ENCODE results near the gene ABCC3.

Gene ABCC3

DNA sequence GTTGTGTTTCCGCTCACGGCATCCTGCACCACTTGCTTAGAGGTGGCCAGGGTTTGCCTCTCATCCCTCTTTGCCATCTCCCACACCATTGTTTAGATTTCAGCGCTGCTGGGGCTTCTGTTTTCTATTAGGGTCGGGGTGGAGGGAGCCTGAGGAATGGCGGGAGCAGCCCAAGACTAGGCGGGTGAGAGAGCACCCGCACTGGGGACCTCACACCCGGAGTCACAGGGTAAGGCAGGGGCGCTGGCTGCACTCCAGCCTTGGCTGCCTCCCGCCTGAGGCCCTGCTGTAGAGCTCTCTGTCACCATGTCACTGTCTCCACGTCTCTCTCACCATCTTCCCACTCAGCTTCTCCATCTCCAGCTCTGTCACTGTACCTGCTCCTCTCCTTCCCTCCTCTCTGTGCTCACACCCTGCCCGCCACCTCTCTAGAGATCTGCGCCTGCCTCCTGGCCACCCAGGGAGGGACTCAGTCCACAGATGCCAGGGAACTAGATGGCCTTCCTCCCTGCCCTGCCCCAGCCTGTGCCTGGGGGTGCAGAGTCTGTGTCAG lies 32.8 kb upstream of the ABCC3 start:
- no peak for DNase-seq (ENCODE audit: low read depth, low spot score)
- Histone ChIP-seq H3K9me3 (ENCODE audit: low read depth, low read length) (no peaks in the 10 kb centered on the region), H3K27ac (no peak overlapping the region), H3K36me3 (ENCODE audit: insufficient read depth, low read length) (no peaks in the 10 kb centered on the region; the same call in 1 of the 2 replicates), H3K9ac (ENCODE audit: insufficient read length) (no peak overlapping the region), H3K4me3 (no peak overlapping the region)
- no peak for TF ChIP-seq POLR2AphosphoS5 (IDR thresholded peaks at IDR 0.05; ENCODE audit: borderline replicate concordance, low read depth, low read length)
- no peak for TF ChIP-seq FOXP2 (optimal IDR thresholded peaks at IDR 0.05; ENCODE audit: control extremely low read depth, extremely low read length, insufficient read depth)
- no peak for TF ChIP-seq EZH2 (IDR thresholded peaks at IDR 0.05)

GRCh38 chr17:50602836-50603235 lies 31.8 kb upstream of the ABCC3 start:
- Histone ChIP-seq H3K4me3 (no peak overlapping the region), H3K36me3 (ENCODE audit: insufficient read depth, low read length) (no peaks in the 10 kb centered on the region), H3K27ac (no peak overlapping the region), H3K9ac (ENCODE audit: insufficient read length) (no peak overlapping the region), H3K9me3 (ENCODE audit: low read depth, low read length) (no peaks in the 10 kb centered on the region)
- DNase-seq (ENCODE audit: low read depth, low spot score) = no peak
- TF ChIP-seq FOXP2 (optimal IDR thresholded peaks at IDR 0.05; ENCODE audit: control extremely low read depth, extremely low read length, insufficient read depth) = no peak
- TF ChIP-seq POLR2AphosphoS5 (IDR thresholded peaks at IDR 0.05; ENCODE audit: borderline replicate concordance, low read depth, low read length) = no peak
- no peak for TF ChIP-seq EZH2 (IDR thresholded peaks at IDR 0.05)

DNA sequence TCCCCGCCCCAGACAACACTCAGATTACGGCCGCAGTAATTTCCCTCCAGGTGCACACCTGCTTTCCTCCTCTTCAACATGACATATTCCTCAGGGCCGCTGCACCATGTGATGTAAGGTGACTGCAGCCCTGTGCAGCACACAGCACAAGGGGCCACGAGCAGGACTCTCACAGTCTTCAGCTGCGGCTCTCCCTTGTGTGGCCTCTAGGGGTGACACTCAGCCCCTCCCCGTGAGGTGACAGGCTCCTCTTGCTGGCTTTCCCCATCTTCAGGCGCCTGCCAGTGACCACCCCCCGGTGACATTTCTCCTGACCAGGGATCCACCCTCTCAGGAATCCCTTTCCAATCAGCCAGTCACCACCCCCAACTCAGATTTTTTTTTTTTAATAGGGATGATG lies 31.3 kb upstream of the ABCC3 start:
- H3K27ac ChIP-seq = no peak overlapping the region
- H3K9me3 ChIP-seq (ENCODE audit: low read depth, low read length) = no peaks in the 10 kb centered on the region
- DNase-seq (ENCODE audit: low read depth, low spot score) = no peak
- H3K9ac ChIP-seq (ENCODE audit: insufficient read length) = no peak overlapping the region
- no peaks in the 10 kb centered on the region for H3K36me3 ChIP-seq (ENCODE audit: insufficient read depth, low read length)
- H3K4me3 ChIP-seq = no peak overlapping the region
- TF ChIP-seq EZH2 (IDR thresholded peaks at IDR 0.05) = no peak
- no peak for TF ChIP-seq POLR2AphosphoS5 (IDR thresholded peaks at IDR 0.05; ENCODE audit: borderline replicate concordance, low read depth, low read length)
- TF ChIP-seq FOXP2 (optimal IDR thresholded peaks at IDR 0.05; ENCODE audit: control extremely low read depth, extremely low read length, insufficient read depth) = no peak

- no peaks in the 10 kb centered on the region for H3K9me3 ChIP-seq (ENCODE audit: low read depth, low read length)
- H3K36me3 ChIP-seq (ENCODE audit: insufficient read depth, low read length) = no peaks in the 10 kb centered on the region
- no peak overlapping the region for H3K9ac ChIP-seq (ENCODE audit: insufficient read length)
- peak; percentile 28; the same call in 1 of the 2 replicates for TF ChIP-seq POLR2AphosphoS5 (IDR thresholded peaks at IDR 0.05; ENCODE audit: borderline replicate concordance, low read depth, low read length)
- no peak for TF ChIP-seq EZH2 (IDR thresholded peaks at IDR 0.05)
- DNase-seq (ENCODE audit: low read depth, low spot score) = peak; percentile 35
- H3K4me3 ChIP-seq = peak overlapping the region; percentile 58
- peak overlapping the region; percentile 57; the same call in 1 of the 2 replicates for H3K27ac ChIP-seq
These were observed 30.2 kb upstream of the ABCC3 start for GRCh38 chr17:50604513-50604912.

- H3K36me3 ChIP-seq (ENCODE audit: insufficient read depth, low read length) = no peaks in the 10 kb centered on the region
- H3K9me3 ChIP-seq (ENCODE audit: low read depth, low read length) = no peaks in the 10 kb centered on the region
- H3K9ac ChIP-seq (ENCODE audit: insufficient read length) = no peak overlapping the region
- peak overlapping the region; percentile 54; the same call in 1 of the 2 replicates for H3K27ac ChIP-seq
- TF ChIP-seq EZH2 (IDR thresholded peaks at IDR 0.05) (no peak), FOXP2 (optimal IDR thresholded peaks at IDR 0.05; ENCODE audit: control extremely low read depth, extremely low read length, insufficient read depth) (no peak)
- H3K4me3 ChIP-seq = no peak overlapping the region
- DNase-seq (ENCODE audit: low read depth, low spot score) = no peak
These were observed 29.3 kb upstream of the ABCC3 start for GRCh38 chr17:50605429-50605828.

- H3K27ac ChIP-seq = no peak overlapping the region
- no peaks in the 10 kb centered on the region for H3K36me3 ChIP-seq (ENCODE audit: insufficient read depth, low read length)
- DNase-seq (ENCODE audit: low read depth, low spot score) = no peak
- H3K9me3 ChIP-seq (ENCODE audit: low read depth, low read length) = no peaks in the 10 kb centered on the region
- TF ChIP-seq EZH2 (IDR thresholded peaks at IDR 0.05) = no peak
- no peak for TF ChIP-seq FOXP2 (optimal IDR thresholded peaks at IDR 0.05; ENCODE audit: control extremely low read depth, extremely low read length, insufficient read depth)
- TF ChIP-seq POLR2AphosphoS5 (IDR thresholded peaks at IDR 0.05; ENCODE audit: borderline replicate concordance, low read depth, low read length) = no peak
- H3K4me3 ChIP-seq = no peak overlapping the region
- no peak overlapping the region for H3K9ac ChIP-seq (ENCODE audit: insufficient read length)
These were observed 27.0 kb upstream of the ABCC3 start for GRCh38 chr17:50607522-50608175.

DNA sequence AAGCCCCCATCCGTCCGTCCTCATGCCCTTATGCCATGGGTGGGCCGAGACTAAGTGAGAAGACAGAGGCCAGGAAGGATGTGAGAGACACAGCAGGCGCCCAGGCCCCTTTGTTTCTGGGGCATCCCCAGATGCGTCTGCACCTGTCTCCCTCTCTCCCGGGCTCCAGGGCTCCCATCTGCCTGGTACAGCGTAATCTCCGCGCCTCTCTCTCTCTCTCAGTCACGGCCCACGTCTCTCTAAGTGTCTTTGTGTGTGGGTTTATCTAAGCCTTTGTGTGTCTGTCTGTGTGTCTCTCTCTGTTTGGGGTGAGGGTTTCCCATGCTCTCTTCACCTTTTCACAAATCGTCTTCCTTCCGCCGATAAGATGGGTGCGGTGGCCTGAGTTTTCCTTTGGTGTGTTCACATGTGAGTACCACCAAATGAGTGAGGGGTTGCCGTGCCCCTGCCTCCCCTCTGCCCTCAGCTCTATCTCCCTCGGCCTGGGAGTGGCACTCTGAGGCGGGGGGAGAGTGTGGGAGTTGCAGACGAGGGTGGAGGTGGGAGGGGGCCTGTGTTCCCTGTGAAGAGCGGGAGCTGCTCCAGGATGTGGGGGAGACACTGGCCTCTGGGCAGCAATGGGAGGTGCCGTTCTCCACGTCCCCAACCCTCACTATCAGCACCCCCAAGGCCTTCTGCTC lies 25.8 kb upstream of the ABCC3 start:
- Histone ChIP-seq H3K9ac (ENCODE audit: insufficient read length) (no peak overlapping the region), H3K27ac (no peak overlapping the region), H3K9me3 (ENCODE audit: low read depth, low read length) (no peaks in the 10 kb centered on the region), H3K4me3 (no peak overlapping the region), H3K36me3 (ENCODE audit: insufficient read depth, low read length) (no peaks in the 10 kb centered on the region)
- no peak for DNase-seq (ENCODE audit: low read depth, low spot score)
- TF ChIP-seq FOXP2 (optimal IDR thresholded peaks at IDR 0.05; ENCODE audit: control extremely low read depth, extremely low read length, insufficient read depth) (no peak), EZH2 (IDR thresholded peaks at IDR 0.05) (no peak), POLR2AphosphoS5 (IDR thresholded peaks at IDR 0.05; ENCODE audit: borderline replicate concordance, low read depth, low read length) (no peak)

GRCh38 chr17:50609380-50610074 lies 25.2 kb upstream of the ABCC3 start:
- no peak overlapping the region for H3K27ac ChIP-seq
- H3K9ac ChIP-seq (ENCODE audit: insufficient read length) = no peak overlapping the region
- no peak for TF ChIP-seq EZH2 (IDR thresholded peaks at IDR 0.05)
- TF ChIP-seq POLR2AphosphoS5 (IDR thresholded peaks at IDR 0.05; ENCODE audit: borderline replicate concordance, low read depth, low read length) = no peak
- no peak for TF ChIP-seq FOXP2 (optimal IDR thresholded peaks at IDR 0.05; ENCODE audit: control extremely low read depth, extremely low read length, insufficient read depth)
- no peak for DNase-seq (ENCODE audit: low read depth, low spot score)
- no peak overlapping the region for H3K4me3 ChIP-seq
- H3K36me3 ChIP-seq (ENCODE audit: insufficient read depth, low read length) = no peaks in the 10 kb centered on the region
- no peaks in the 10 kb centered on the region for H3K9me3 ChIP-seq (ENCODE audit: low read depth, low read length)
